ENCODE data around the gene TSSK6. TPM values are rescaled to one million over a fixed set of nuclear protein-coding genes. Genes with fewer than 3 reads are reported as not detected.

TSSK6 gene
- total and polyA plus RNA-seq, 3 experiments from 2014 or later: 1.4 to 3.4 (median 3.1) TPM

DNA sequence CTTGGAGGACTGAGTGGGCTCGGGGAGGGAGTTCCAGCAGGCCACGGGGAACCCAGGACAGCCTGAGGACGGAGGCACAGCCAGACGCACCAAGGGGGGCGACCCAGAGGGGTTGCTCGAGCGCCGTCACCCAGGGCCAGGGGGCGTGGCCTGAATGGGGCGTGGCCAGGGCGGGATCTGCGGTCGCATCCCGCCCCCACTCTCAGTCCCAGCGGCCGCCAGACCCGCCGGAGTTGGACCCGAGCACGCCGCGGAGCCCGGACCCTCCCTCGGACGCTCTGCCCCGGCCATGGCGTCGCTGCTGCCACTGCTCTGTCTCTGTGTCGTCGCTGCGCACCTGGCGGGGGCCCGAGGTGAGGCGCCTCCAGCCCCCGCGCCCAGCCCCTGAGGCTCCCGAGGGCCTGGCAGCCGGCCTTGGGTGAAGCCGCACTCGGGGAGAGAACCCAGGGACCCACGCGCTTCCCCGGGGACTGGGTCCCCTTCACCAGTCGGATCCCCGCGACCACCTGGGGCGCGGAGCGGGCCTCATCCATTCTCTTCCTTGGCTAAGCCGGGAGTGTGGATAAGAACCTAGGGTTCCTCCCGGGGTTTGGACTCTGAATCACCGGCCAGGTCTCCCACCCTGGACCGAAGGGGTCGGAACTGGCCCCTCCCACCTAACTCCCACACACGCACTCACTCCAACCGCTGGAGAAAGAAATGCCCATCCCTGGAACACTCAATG, 22.9 kb upstream of the TSSK6 start, which contains the start of gene CILP2:
Gene CILP2, plus strand, starts transcription at position 205 of the 724 bp plus-strand sequence. Its CDS starts 85 bp downstream, at position 290.
- H3K4me3 ChIP-seq (ENCODE audit: low read length): no peak within 1 kb of the TSS
- H3K27ac Mint-ChIP-seq: peak within 1 kb of the TSS; percentile 47 to 87 (median 71)
- peaks cover 3 to 4% of the 10 kb centered on the region in 2 donors for H3K27me3 Mint-ChIP-seq
- H3K27me3 ChIP-seq (ENCODE audit: insufficient read depth, low read length, poor library complexity, severe bottlenecking): peaks cover 3% of the 10 kb centered on the region
- POLR2A ChIA-PET: no interaction called here
- DNase-seq: peak; percentile 23 to 65 (median 44)
- CTCF ChIA-PET: interaction anchor here (0.7 to 1.2 kb wide), 2 partner anchors 13 to 16 kb away, joined by 3 to 6 read pairs; no protein-coding TSS in a partner anchor
- no peaks in the 10 kb centered on the region for H3K36me3 ChIP-seq (ENCODE audit: insufficient read depth, low read length)
- H3K9me3 Mint-ChIP-seq: peaks cover 0 to 3% (median 0%) of the 10 kb centered on the region in 5 donors
- no peaks in the 10 kb centered on the region for H3K9me3 ChIP-seq (ENCODE audit: low read length)
- H3K4me1 ChIP-seq (ENCODE audit: insufficient read depth, low read length): peaks cover 24% of the 10 kb centered on the region
- H3K4me3 Mint-ChIP-seq: peak within 1 kb of the TSS; percentile 70 to 88 (median 77)
- no peak within 1 kb of the TSS for H3K27ac ChIP-seq (ENCODE audit: low read depth, low read length)
- peaks cover 18 to 42% (median 23%) of the 10 kb centered on the region in 3 donors for H3K4me1 Mint-ChIP-seq
- H3K36me3 Mint-ChIP-seq: no peaks in the 10 kb centered on the region

DNA sequence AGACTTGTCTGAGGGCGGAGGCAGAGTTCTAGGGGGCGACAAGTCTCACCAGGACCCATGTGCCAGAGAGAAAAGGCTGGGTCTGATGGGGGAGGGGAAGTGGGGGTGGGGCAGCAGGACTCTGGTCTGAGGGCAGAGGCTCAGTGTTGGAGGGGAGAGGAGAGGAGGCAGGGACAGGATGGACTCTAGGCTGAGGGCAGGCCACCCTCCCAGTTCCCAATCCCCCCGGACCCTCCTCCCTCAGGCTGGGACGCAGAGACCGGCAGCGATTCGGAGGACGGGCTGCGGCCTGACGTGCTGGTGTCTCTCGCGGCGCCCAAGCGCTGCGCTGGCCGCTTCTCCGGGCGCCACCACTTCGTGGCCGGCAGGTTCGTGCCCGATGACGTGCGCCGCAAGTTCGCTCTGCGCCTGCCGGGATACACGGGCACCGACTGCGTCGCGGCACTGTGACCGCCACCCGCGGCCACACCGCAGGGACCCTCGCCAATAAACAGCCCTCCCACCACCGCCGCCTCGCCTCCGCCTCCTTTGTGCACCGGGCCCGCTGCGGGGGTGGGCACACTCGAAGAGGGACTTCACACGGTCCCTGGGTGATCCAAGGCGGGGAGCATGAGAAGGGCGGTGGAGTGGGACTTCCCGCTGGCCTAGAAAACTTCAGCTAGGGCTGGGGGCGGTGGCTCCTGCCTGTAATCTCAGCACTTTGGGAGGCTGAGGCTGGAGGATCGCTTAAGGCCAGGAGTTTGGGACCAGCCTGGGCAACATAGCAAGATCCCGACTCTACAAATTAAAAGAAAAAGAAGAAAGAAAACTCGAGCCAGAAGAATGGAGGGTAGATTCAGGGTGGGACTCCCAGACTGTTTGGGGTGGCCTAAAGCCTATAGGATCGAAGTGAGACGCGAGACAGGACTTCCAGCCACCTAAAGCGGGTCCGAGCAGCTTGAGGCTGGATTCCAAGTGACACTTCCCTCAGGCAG, 22.0 kb upstream of the TSSK6 start:
- peaks cover 28% of the 10 kb centered on the region for H3K4me1 ChIP-seq (ENCODE audit: insufficient read depth, low read length)
- Mint-ChIP-seq H3K4me3 (peak overlapping the region; percentile 64 to 88 (median 77)), H3K27me3 (peaks cover 3 to 4% of the 10 kb centered on the region in 2 donors)

DNA sequence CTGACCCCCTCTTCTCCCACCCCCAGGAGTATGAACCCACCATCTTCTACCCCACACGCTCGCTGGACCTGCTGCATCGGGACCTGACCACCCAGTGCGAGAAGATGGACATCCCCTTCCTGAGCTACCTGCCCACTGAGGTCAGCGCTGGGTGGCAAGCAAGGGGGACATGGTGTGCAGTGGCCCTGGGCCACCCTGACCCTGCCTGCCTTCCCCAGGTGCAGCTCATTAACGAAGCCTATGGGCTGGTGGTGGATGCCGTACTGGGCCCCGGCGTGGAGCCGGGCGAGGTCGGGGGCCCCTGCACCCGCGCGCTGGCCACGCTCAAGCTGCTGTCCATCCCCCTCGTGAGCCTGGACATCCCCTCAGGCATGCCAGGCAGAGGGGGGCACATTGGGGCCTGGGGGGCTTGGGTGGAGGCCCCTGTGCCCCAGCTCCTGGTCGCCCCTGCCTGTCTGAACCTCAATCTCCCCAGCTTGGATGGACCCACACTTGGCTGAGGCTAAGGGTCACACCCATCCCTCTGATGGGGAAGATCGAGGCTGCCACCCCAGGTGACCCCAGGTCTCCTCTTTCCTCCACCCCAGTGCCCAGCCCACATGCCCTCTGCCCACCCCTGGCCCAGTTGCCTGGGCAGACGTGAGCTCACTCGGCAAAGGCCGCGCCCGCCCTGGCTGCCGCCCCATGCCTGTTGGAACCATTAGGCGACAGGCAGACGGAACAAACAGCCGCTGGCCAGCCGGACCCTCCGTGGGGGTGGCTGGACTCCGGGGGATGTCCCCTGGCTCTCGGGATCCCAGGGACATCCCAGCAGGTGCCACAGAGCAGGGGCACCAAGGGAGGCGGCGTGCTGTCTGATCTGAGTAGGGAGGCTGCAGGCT, 20.2 kb upstream of the TSSK6 start:
- peaks cover 0 to 3% (median 0%) of the 10 kb centered on the region in 5 donors for H3K9me3 Mint-ChIP-seq
- Histone ChIP-seq H3K9me3 (ENCODE audit: low read length) (no peaks in the 10 kb centered on the region), H3K27ac (ENCODE audit: low read depth, low read length) (no peak overlapping the region), H3K4me3 (ENCODE audit: low read length) (no peak overlapping the region), H3K36me3 (ENCODE audit: insufficient read depth, low read length) (no peaks in the 10 kb centered on the region), H3K4me1 (ENCODE audit: insufficient read depth, low read length) (peaks cover 17% of the 10 kb centered on the region), H3K27me3 (ENCODE audit: insufficient read depth, low read length, poor library complexity, severe bottlenecking) (no peaks in the 10 kb centered on the region)
- H3K4me1 Mint-ChIP-seq: peaks cover 14 to 35% (median 20%) of the 10 kb centered on the region in 3 donors
- H3K4me3 Mint-ChIP-seq: no peak overlapping the region
- no peak for DNase-seq
- POLR2A ChIA-PET: no interaction called here
- H3K36me3 Mint-ChIP-seq: peaks cover 0 to 5% (median 3%) of the 10 kb centered on the region in 3 donors
- H3K27me3 Mint-ChIP-seq: peaks cover 3 to 4% of the 10 kb centered on the region in 2 donors
- H3K27ac Mint-ChIP-seq: peak overlapping the region in 1 of 8 donors; percentile 43
- CTCF ChIA-PET: interaction anchor here (7.5 kb wide), 1 partner anchor 110 kb away, joined by 50 read pairs; the partner anchor contains the start of gene GMIP

More for the DNA sequence above, 22.0 kb upstream of the TSSK6 start:
- peak in 2 of 5 donors; percentile 30 to 60 for DNase-seq
- peaks cover 0 to 3% (median 0%) of the 10 kb centered on the region in 5 donors for H3K9me3 Mint-ChIP-seq
- peaks cover 3% of the 10 kb centered on the region for H3K27me3 ChIP-seq (ENCODE audit: insufficient read depth, low read length, poor library complexity, severe bottlenecking)
- ChIA-PET CTCF (no interaction called here), POLR2A (no interaction called here)
- no peak overlapping the region for H3K27ac ChIP-seq (ENCODE audit: low read depth, low read length)
- no peaks in the 10 kb centered on the region for H3K9me3 ChIP-seq (ENCODE audit: low read length)
- H3K36me3 ChIP-seq (ENCODE audit: insufficient read depth, low read length): no peaks in the 10 kb centered on the region
- H3K4me3 ChIP-seq (ENCODE audit: low read length): no peak overlapping the region
- peak overlapping the region in 7 of 8 donors; percentile 61 to 87 (median 72) for H3K27ac Mint-ChIP-seq
- no peaks in the 10 kb centered on the region for H3K36me3 Mint-ChIP-seq
- H3K4me1 Mint-ChIP-seq: peaks cover 20 to 48% (median 23%) of the 10 kb centered on the region in 3 donors

DNA sequence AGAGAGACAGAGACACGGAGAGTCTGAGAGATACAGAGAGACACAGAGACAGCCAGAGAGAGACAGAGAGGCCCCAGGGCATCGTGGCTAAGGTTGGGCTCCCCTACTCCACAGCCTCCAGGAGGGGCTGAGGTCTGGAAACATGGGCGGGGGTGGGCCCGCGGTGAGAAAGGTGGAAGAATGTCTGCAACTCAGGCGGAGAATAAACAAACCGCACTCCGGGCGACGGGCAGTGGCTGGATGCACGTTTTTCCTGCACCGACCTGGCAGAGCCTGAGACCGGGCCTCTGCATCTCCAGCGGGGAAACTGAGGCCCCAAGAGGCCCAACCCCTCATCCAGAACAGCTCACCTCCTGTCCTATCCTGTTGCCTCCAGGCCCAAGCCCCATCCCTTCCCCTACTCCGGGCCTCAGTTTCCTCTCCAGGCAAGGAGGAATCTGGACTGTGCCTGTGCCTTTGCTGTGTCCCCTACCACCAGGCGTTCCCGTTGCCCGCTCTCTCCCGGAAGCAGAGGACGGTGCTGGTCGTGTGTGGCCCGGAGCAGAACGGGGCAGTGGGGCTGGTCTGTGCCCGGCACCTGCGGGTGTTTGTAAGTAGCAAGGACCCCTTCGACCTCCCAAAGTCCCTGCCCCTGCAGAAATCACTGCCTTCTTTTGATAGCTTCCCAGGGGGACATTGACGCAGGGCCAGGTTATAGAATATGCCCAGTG, 19.4 kb upstream of the TSSK6 start:
- no peak overlapping the region for H3K27ac ChIP-seq (ENCODE audit: low read depth, low read length)
- Mint-ChIP-seq H3K27ac (peak overlapping the region in 4 of 8 donors; percentile 9 to 86 (median 70)), H3K36me3 (peaks cover 0 to 7% (median 3%) of the 10 kb centered on the region in 3 donors), H3K9me3 (peaks cover 0 to 3% (median 0%) of the 10 kb centered on the region in 5 donors), H3K27me3 (peaks cover 3 to 4% of the 10 kb centered on the region in 2 donors), H3K4me3 (peak overlapping the region in 2 of 7 donors; percentile 23 to 58), H3K4me1 (peaks cover 13 to 32% (median 19%) of the 10 kb centered on the region in 3 donors)
- H3K9me3 ChIP-seq (ENCODE audit: low read length): no peaks in the 10 kb centered on the region
- POLR2A ChIA-PET: no interaction called here
- H3K27me3 ChIP-seq (ENCODE audit: insufficient read depth, low read length, poor library complexity, severe bottlenecking): no peaks in the 10 kb centered on the region
- CTCF ChIA-PET: interaction anchor here (7.5 kb wide), 1 partner anchor 111 kb away, joined by 50 read pairs; the partner anchor contains the start of gene GMIP
- H3K4me3 ChIP-seq (ENCODE audit: low read length): no peak overlapping the region
- H3K4me1 ChIP-seq (ENCODE audit: insufficient read depth, low read length): peaks cover 16% of the 10 kb centered on the region
- no peak for DNase-seq
- H3K36me3 ChIP-seq (ENCODE audit: insufficient read depth, low read length): no peaks in the 10 kb centered on the region

DNA sequence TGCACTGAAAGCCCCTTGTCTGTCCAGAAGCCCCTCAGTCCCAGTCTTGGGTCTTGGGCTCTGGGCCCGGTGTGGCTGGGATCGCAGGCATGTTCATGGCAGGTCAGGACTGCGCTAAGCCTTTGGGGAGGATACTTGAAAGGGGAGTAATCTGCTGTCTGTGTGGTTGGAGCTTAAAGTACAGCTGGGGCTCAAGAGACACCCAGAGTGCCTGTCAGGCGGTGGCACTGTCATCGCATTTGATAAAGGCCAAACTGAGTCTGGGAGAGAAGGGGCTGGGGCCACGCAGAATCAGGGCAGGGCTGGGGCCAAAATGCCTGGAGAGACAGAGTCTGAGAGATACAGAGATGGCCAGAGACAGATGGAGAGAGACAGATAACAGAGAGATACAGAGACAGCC, 18.5 kb upstream of the TSSK6 start:
- ChIA-PET CTCF (interaction anchor here (7.5 kb wide), 1 partner anchor 111 kb away, joined by 50 read pairs; the partner anchor contains the start of gene GMIP), POLR2A (no interaction called here)
- peak overlapping the region in 4 of 8 donors; percentile 59 to 86 (median 70) for H3K27ac Mint-ChIP-seq

DNA sequence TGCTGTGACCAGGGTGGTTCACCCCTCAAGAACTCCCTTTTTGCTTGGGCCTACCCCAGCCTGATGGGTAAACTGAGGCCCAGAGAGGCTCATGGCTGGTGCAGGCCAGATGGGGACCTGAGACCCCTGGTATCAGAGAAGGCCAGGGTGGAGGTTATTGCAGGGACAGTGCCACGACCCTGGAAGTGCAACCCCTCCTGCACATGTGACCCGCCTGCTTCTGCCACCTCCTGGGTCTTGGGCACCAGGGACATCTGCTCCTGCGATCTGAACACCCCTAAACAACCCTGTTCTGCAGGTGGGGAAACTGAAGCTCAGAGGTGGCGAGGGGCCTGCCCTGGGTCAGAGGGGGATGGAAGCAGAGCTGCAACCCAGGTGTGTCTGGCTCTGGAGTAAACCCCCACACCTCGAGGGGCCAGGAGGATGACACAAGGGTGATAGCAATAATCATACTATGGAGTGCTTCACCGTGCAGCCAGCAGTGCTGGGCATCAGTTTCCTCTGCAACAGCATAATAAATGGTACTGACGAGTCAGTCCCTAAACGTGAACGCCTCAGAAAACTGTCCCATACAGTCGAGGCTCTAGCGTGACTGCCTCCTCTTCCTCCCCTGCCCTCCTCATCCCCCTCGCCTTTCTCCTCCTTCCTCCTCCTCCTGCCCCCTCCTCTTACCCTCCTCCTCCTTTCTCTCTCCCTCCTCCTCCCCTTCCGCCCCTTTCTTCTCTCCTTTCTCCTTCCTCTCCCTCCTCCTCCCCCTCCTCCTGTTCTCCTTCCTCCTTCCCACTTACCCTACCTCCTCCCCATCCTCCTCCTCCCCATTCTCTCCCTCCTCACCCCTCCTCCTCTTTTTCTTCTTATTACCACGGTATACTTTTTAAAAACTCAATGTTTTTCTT, 17.7 kb upstream of the TSSK6 start:
- Histone ChIP-seq H3K9me3 (ENCODE audit: low read length) (no peaks in the 10 kb centered on the region), H3K4me3 (ENCODE audit: low read length) (no peak overlapping the region), H3K36me3 (ENCODE audit: insufficient read depth, low read length) (no peaks in the 10 kb centered on the region), H3K27me3 (ENCODE audit: insufficient read depth, low read length, poor library complexity, severe bottlenecking) (no peaks in the 10 kb centered on the region), H3K27ac (ENCODE audit: low read depth, low read length) (no peak overlapping the region), H3K4me1 (ENCODE audit: insufficient read depth, low read length) (peaks cover 9% of the 10 kb centered on the region)
- Mint-ChIP-seq H3K36me3 (peaks cover 0 to 18% (median 5%) of the 10 kb centered on the region in 3 donors), H3K27me3 (peaks cover 0 to 3% of the 10 kb centered on the region in 2 donors), H3K4me3 (no peak overlapping the region), H3K4me1 (peaks cover 7 to 19% (median 10%) of the 10 kb centered on the region in 3 donors), H3K9me3 (peaks cover 0 to 2% (median 0%) of the 10 kb centered on the region in 5 donors), H3K27ac (peak overlapping the region in 2 of 8 donors; percentile 63 to 90)
- ChIA-PET POLR2A (interaction anchor here (0.6 to 2.0 kb wide), 3 partner anchors 89 to 136 kb away, joined by 4 to 6 read pairs (median 5); partner anchors contain the start of genes GMIP and ZNF101), CTCF (interaction anchor here (0.8 to 7.5 kb wide), 33 partner anchors 8 to 745 kb away, joined by 3 to 50 read pairs (median 4); partner anchors contain the start of genes GMIP, NDUFA13, PBX4 and TSSK6)
- no peak for DNase-seq

More for the DNA sequence above, 18.5 kb upstream of the TSSK6 start:
- Histone ChIP-seq H3K9me3 (ENCODE audit: low read length) (no peaks in the 10 kb centered on the region), H3K4me3 (ENCODE audit: low read length) (no peak overlapping the region), H3K4me1 (ENCODE audit: insufficient read depth, low read length) (peaks cover 14% of the 10 kb centered on the region), H3K36me3 (ENCODE audit: insufficient read depth, low read length) (no peaks in the 10 kb centered on the region), H3K27ac (ENCODE audit: low read depth, low read length) (no peak overlapping the region), H3K27me3 (ENCODE audit: insufficient read depth, low read length, poor library complexity, severe bottlenecking) (no peaks in the 10 kb centered on the region)
- no peak for DNase-seq
- peaks cover 12 to 24% (median 14%) of the 10 kb centered on the region in 3 donors for H3K4me1 Mint-ChIP-seq
- peaks cover 2 to 3% of the 10 kb centered on the region in 2 donors for H3K27me3 Mint-ChIP-seq
- H3K9me3 Mint-ChIP-seq: peaks cover 0 to 2% (median 0%) of the 10 kb centered on the region in 5 donors
- H3K4me3 Mint-ChIP-seq: peak overlapping the region in 1 of 7 donors; percentile 58
- peaks cover 0 to 13% (median 5%) of the 10 kb centered on the region in 3 donors for H3K36me3 Mint-ChIP-seq
